Stimulated activated CD4-positive, alpha-beta T cell treated with anti-CD3 and anti-CD28 coated beads, TNF-alpha, amount 100 ng/mL, for 48 hours (primary cell): Measurements from ENCODE around the gene GUCY2C.

Source experiments
- DNase-seq, 3 donors: peaks; one replicate each; pipeline ENCODE4 v3.0.0-alpha.2; 2020; ENCODE audit warnings: low read depth in 3 of 3

Gene GUCY2C

GRCh38 chr12:14628771-14629170 is 67.6 kb downstream of the GUCY2C start:
- no peak for DNase-seq

GRCh38 chr12:14621826-14622225 is 74.6 kb downstream of the GUCY2C start:
- DNase-seq, result no peak

DNA sequence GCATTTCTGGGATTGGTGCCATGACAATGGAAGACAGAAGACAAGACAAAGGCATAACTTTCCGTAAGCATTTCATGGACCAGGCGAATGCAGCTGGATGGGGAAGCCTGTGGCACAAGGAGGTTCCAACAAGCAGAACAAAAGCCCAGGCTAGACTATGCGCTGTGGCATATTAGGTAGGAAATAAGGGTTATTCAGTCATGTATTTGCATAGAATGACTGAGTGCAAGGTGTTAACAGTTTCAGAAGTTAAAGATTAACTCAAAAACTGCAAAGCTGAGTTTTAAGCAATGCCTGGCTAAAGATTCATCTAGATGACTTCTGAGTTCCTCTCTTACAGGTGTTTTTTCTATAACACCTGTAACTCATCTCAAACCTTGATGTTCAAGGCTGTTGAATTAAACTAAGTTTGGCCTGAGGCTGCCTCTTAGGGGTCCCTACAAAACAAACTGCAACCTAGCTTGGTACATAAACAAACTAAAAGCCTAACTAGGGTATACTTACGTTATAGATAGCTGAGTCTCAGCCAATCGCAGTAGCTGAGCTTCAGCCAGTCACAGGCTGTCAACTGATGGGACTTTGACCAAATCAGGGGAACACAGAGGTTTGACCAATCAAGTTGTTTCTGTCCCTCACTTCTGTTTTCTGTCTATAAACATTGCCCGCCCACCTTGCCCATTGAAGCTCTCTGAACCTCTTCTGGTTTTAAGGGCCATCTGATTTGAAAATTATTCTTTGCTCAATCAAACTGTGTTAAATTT is 76.5 kb downstream of the GUCY2C start:
- DNase-seq, result no peak

GRCh38 chr12:14618983-14619382 is 77.4 kb downstream of the GUCY2C start:
- DNase-seq, result no peak

DNA sequence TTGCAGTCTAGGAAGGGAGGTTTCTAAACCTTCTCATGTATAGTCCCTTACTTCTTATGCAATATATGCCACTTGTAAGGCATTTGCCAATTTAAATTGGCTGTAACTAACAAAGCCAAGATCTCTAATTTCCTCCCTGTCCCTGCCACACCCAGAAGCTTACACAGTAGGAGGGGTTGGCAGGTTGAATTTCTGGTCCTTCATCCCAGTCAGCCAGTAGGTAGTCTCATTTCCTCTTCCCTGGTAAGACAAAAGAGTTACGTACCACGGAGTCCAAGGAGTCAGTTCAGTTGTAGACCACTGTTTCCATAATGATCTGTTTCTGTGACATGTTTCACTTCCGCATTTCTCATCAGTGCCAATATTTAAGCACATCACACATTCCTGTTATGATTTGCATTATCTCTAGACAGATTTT is 81.7 kb downstream of the GUCY2C start:
- no peak for DNase-seq

- DNase-seq, result no peak
These were observed 82.7 kb downstream of the GUCY2C start for GRCh38 chr12:14613718-14614117.

GRCh38 chr12:14612898-14613445 is 83.4 kb downstream of the GUCY2C start:
- no peak for DNase-seq

DNA sequence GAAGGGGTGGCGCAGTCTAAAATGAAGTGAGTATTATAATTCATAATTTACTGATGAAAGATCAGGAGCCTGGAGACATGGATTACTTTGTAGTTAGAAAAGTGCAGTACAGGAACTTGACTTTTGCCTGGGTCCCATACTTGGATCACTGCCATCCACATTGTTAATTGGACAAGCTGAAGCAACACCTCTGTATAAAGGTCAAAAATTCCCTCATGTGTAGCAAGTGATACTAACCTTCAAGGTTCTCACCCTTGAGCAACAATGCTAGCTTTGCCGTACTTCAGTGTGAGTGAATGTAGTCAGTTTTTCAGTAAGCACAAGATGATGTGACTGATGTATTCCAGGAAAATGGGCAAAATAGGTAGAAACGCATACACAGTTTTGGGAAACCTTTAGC is 84.1 kb downstream of the GUCY2C start:
- no peak for DNase-seq

DNA sequence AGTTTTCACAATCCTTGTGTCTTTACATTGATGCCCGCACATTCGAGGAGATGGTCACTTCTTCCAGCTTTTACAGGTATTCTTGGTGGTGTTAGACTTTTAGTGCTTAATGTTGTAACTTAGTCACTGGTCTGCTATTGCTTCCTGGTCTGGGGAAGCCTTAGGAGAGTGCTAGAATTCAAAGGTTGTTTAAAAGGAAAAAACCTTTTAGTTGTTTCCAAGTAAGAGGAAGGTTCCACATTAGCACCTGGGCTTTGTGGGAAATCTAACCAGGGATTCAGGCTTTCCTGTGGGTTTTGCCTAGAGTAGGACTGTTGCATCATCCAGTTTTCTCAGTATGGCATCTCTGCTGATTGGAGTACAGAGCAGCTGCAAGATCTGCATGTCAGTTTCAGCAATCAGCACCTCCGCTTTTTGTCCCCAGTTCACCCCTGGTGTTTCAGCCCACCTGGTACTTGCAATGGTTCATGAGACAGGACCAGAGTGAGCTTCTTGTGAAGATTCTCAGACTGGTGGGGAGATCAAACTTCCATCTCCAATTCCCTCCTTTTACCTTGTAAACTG is 84.7 kb downstream of the GUCY2C start:
- no peak for DNase-seq

- no peak for DNase-seq
These were observed 88.8 kb downstream of the GUCY2C start for GRCh38 chr12:14607568-14607967.

- DNase-seq, result no peak
These were observed 90.9 kb downstream of the GUCY2C start for GRCh38 chr12:14605401-14605989.

DNA sequence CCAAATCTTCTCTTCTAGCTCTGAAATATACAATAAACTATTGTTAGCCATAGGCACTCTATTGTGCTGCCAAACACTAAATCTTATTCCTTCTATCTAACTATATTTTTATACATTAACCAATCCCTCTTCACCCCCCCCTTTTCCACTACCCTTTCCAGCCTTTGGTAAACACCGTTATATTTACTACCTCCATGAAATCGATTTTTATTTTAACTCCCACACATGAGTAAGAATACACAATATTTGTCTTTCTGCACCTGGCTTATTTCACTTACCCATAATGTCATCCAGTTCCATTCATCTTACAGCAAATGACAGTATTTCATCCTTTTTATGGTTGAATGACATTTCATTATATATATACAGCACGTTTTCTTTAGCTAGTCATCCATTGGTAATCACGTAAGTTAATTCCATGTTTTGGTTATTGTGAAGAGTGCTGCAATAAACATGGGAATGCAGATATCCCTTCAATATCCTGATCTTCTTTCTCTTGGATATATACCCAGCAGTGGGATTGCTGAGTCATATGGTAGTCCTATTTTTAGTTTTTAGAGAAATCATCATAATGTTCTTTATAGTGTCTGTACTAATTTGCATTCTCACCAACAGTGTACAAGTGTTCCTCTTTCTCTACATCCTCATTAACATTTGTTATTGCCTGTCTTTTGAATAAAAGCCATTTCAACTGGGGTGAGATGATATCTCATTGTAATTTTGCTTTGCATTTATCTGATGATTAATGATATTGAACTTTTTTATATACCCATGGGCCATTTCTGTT is 94.5 kb downstream of the GUCY2C start:
- DNase-seq, result no peak

- DNase-seq, result no peak
These were observed 98.9 kb downstream of the GUCY2C start for GRCh38 chr12:14597480-14597879.

- DNase-seq, result no peak
These were observed 104.7 kb downstream of the GUCY2C start for GRCh38 chr12:14591719-14592118.

DNA sequence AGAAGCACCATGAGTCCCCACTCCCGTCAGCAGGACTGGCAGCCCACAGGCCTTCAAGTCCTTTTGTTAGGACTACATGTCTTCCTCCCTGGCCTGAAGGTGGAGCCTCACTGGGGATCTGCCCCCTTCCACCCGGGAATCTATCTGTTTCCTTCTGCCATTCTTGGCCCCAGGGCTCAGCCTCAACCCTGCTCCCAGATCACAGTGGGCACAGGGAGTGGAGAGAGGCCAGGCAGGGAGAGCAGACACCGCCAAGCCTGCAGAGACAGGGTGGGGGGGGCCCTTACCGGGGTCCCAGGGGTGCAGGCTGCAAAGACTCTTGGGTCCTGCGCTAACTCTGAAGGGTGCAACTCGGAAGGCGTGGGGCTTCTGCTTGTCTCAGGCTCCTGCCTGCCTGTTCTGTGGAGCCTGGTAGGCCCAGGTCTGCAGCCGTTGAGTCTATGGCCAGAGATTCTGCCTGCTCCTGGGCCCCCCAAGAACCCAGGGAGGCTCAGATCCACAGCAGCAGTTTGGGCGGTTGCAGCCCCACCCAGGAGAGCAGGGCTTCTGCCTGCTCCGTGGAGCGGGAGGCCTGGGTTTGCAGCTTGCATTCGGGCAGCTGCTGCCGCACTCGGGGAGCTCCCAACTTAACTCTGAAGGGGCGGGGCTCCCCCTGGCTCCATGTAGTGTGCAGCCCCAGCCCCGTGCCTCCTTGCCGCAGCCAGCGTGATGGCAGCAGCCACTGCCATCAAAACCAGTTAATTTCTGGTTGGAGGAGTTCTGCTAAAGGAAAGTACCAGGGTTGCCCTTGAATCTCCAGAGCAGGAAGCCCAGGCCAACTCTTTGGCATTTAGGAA is 107.0 kb downstream of the GUCY2C start:
- no peak for DNase-seq

DNA sequence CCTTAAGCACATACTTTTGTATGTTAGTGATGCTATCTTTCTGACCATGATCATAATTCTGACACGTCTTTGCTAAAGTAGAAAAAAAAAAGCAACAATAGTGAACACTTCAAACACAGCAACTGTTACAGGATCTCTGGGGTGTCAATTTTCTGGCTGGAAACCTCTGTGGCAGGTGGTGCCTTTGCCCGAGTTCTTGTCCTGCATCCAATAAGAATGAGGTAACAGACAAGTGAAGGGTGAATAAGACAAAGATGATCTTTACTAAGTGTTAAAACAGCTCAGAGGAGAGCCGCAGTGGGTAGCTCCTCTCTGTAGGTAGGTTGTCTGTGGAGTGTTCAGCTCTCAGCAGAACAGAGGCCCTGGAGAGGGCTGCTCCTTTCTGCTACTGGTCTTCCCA is 107.8 kb downstream of the GUCY2C start:
- DNase-seq, result no peak

GRCh38 chr12:14578646-14579045 is 117.8 kb downstream of the GUCY2C start:
- DNase-seq, result no peak

- no peak for DNase-seq
These were observed 119.1 kb downstream of the GUCY2C start for GRCh38 chr12:14577344-14577743.

GRCh38 chr12:14576896-14577295 is 119.5 kb downstream of the GUCY2C start:
- no peak for DNase-seq

- no peak for DNase-seq
These were observed 120.8 kb downstream of the GUCY2C start for GRCh38 chr12:14575585-14575984.

DNA sequence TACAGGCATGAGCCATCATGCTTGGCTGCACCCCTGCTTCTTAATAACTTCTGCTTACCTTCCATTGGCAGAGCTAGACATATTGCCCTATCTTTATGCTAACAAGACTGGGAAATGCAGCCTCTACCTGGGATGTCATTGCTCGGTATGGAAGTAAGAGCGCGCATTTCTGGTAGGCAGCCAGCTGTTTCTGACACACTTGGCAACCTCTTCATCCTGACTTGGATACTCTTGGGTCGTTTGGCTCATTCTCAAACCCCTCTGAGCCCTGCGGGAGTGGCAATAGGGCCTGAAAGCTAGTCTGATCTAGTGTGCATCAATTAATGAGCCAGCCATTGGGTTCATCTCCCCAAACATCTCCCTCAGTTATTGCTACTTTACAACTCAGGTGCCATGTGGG is 123.3 kb downstream of the GUCY2C start:
- DNase-seq, result no peak
